Measurements from ENCODE around the gene TRIM62. TPM values are rescaled to one million over a fixed set of nuclear protein-coding genes. Genes with fewer than 3 reads are reported as not detected.

Gene TRIM62
- total RNA-seq, 1 donor from 2014 or later = 78.7 TPM

GRCh38 chr1:33152685-33153432 is 29.0 kb downstream of the TRIM62 start:
- H3K27me3 Mint-ChIP-seq (ENCODE audit: unreplicated experiment) = no peaks in the 10 kb centered on the region
- H3K4me3 Mint-ChIP-seq (ENCODE audit: unreplicated experiment) = no peak overlapping the region
- DNase-seq (ENCODE audit: extremely low spot score, unreplicated experiment) = no peak
- H3K9me3 Mint-ChIP-seq (ENCODE audit: unreplicated experiment) = no peaks in the 10 kb centered on the region
- H3K27ac Mint-ChIP-seq (ENCODE audit: unreplicated experiment) = peak overlapping the region; percentile 74
- no peak for TF ChIP-seq CTCF (IDR thresholded peaks at IDR 0.05)
- peaks cover 58% of the 10 kb centered on the region for H3K36me3 Mint-ChIP-seq (ENCODE audit: unreplicated experiment)
- H3K4me1 Mint-ChIP-seq (ENCODE audit: unreplicated experiment) = peaks cover 70% of the 10 kb centered on the region

- H3K4me3 Mint-ChIP-seq (ENCODE audit: unreplicated experiment) = no peak overlapping the region
- TF ChIP-seq CTCF (IDR thresholded peaks at IDR 0.05) = no peak
- peaks cover 54% of the 10 kb centered on the region for H3K36me3 Mint-ChIP-seq (ENCODE audit: unreplicated experiment)
- no peaks in the 10 kb centered on the region for H3K27me3 Mint-ChIP-seq (ENCODE audit: unreplicated experiment)
- H3K9me3 Mint-ChIP-seq (ENCODE audit: unreplicated experiment) = no peaks in the 10 kb centered on the region
- no peak for DNase-seq (ENCODE audit: extremely low spot score, unreplicated experiment)
- peak overlapping the region; percentile 72 for H3K27ac Mint-ChIP-seq (ENCODE audit: unreplicated experiment)
- H3K4me1 Mint-ChIP-seq (ENCODE audit: unreplicated experiment) = peaks cover 58% of the 10 kb centered on the region
Measured at GRCh38 chr1:33151116-33151515, 30.7 kb downstream of the TRIM62 start.

GRCh38 chr1:33150522-33150921 is 31.3 kb downstream of the TRIM62 start:
- peaks cover 52% of the 10 kb centered on the region for H3K36me3 Mint-ChIP-seq (ENCODE audit: unreplicated experiment)
- H3K27me3 Mint-ChIP-seq (ENCODE audit: unreplicated experiment) = no peaks in the 10 kb centered on the region
- no peak for DNase-seq (ENCODE audit: extremely low spot score, unreplicated experiment)
- no peak overlapping the region for H3K4me3 Mint-ChIP-seq (ENCODE audit: unreplicated experiment)
- TF ChIP-seq CTCF (IDR thresholded peaks at IDR 0.05) = no peak
- H3K4me1 Mint-ChIP-seq (ENCODE audit: unreplicated experiment) = peaks cover 52% of the 10 kb centered on the region
- H3K9me3 Mint-ChIP-seq (ENCODE audit: unreplicated experiment) = no peaks in the 10 kb centered on the region
- H3K27ac Mint-ChIP-seq (ENCODE audit: unreplicated experiment) = peak overlapping the region; percentile 72

DNA sequence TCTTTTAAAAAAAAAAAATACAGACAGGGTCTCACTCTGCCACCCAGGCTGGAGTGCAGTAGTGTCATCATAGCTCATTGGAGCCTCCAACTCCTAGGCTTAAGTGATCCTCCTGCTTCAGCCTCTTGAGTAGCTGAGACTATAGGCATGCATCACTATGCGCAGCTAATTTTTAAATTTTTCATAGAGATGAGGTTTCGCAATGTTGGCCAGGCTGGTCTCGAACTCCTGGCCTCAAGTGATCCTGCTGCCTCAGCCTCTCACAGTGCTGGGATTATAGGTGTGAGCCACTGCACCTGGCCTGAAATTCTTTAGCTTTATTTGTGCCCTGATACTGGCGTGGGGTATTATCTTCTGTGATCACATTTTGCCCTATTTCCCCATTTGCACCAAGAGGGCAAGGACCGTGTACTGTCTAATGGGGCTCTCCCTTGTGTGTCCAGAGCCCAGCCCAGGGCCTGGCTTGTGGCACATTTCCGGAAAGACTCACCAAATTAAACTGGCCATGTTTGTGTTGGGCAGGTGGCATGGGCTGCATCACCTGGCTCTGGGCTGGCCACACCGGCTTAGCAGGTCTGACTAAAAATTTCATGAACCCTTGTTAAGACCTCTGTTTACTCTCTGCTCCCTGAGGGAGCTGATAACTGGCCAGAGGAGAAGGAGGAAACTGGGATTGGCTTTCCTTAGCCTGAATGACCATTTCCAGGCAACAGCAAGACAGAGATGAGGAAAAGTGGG is 32.2 kb downstream of the TRIM62 start:
- Mint-ChIP-seq H3K27me3 (ENCODE audit: unreplicated experiment) (no peaks in the 10 kb centered on the region), H3K4me3 (ENCODE audit: unreplicated experiment) (no peak overlapping the region), H3K36me3 (ENCODE audit: unreplicated experiment) (peaks cover 57% of the 10 kb centered on the region), H3K4me1 (ENCODE audit: unreplicated experiment) (peaks cover 52% of the 10 kb centered on the region), H3K27ac (ENCODE audit: unreplicated experiment) (no peak overlapping the region), H3K9me3 (ENCODE audit: unreplicated experiment) (no peaks in the 10 kb centered on the region)
- no peak for DNase-seq (ENCODE audit: extremely low spot score, unreplicated experiment)
- TF ChIP-seq CTCF (IDR thresholded peaks at IDR 0.05) = no peak

- Mint-ChIP-seq H3K4me3 (ENCODE audit: unreplicated experiment) (no peak overlapping the region), H3K27me3 (ENCODE audit: unreplicated experiment) (no peaks in the 10 kb centered on the region), H3K36me3 (ENCODE audit: unreplicated experiment) (peaks cover 55% of the 10 kb centered on the region), H3K27ac (ENCODE audit: unreplicated experiment) (no peak overlapping the region), H3K4me1 (ENCODE audit: unreplicated experiment) (peaks cover 55% of the 10 kb centered on the region), H3K9me3 (ENCODE audit: unreplicated experiment) (no peaks in the 10 kb centered on the region)
- no peak for DNase-seq (ENCODE audit: extremely low spot score, unreplicated experiment)
- TF ChIP-seq CTCF (IDR thresholded peaks at IDR 0.05) = no peak
Measured at GRCh38 chr1:33148615-33149014, 33.2 kb downstream of the TRIM62 start.
